MCF 10A (cell line): ENCODE measurements around the gene FRMPD4. TPM values are rescaled to one million over a fixed set of nuclear protein-coding genes. Genes with fewer than 3 reads are reported as not detected.

Experiments
- BruUV-seq: library from RNA; stranded (reverse); fragments of 400-500 nt; replicated peaks from 2 replicates; lab custom pipeline; 2021; lab: Mats Ljungman, UMichigan
- CTCF ChIA-PET: fragments of 300-600 bp; sonication (Branson Sonifier 250); formaldehyde crosslinking; extraction: SDS; loops from one replicate; lab custom pipeline; 2021; ENCODE audit warnings: antibody characterized with exemption, inconsistent platforms; lab: Yijun Ruan, JAX
- POLR2A ChIA-PET: fragments of 300-600, 350-650 bp; sonication (Branson Sonifier 250); formaldehyde crosslinking; extraction: SDS; loops from one replicate; lab custom pipeline; 2020; ENCODE audit warnings: antibody characterized with exemption, inconsistent platforms; lab: Yijun Ruan, JAX
- DNase-seq: peaks from one replicate; pipeline ENCODE4 v3.0.0-alpha.2; 2018; ENCODE audit not compliant: unreplicated experiment
- H3K27ac Mint-ChIP-seq: one replicate; pipeline ENCODE4 v1.8.0; 2022; ENCODE audit warnings: mild to moderate bottlenecking, low read depth, mixed read lengths; ENCODE audit not compliant: unreplicated experiment
- H3K27me3 Mint-ChIP-seq: one replicate; pipeline ENCODE4 v1.8.0; 2022; ENCODE audit warnings: mixed read lengths; ENCODE audit not compliant: insufficient read depth, unreplicated experiment
- H3K36me3 Mint-ChIP-seq: one replicate; pipeline ENCODE4 v1.8.0; 2022; ENCODE audit warnings: mild to moderate bottlenecking, moderate library complexity, mixed read lengths; ENCODE audit not compliant: insufficient read depth, unreplicated experiment
- H3K4me1 Mint-ChIP-seq: one replicate; pipeline ENCODE4 v1.8.0; 2022; ENCODE audit warnings: mixed read lengths; ENCODE audit not compliant: insufficient read depth, unreplicated experiment
- H3K4me3 Mint-ChIP-seq: one replicate; pipeline ENCODE4 v1.8.0; 2022; ENCODE audit warnings: mild to moderate bottlenecking, moderate library complexity, mixed read lengths; ENCODE audit not compliant: unreplicated experiment
- H3K9me3 Mint-ChIP-seq: one replicate; pipeline ENCODE4 v1.8.0; 2022; ENCODE audit warnings: mixed read lengths; ENCODE audit not compliant: unreplicated experiment
- intact Hi-C: fragments of 100-400 bp; cut with micrococcal nuclease; formaldehyde crosslinking; loops from 2 replicates; pipeline ENCODE4 v1.14.1; 2022
- total RNA-seq: library from RNA; stranded (reverse); gene quantifications from 2 replicates; pipeline ENCODE4 v1.2.3, GENCODE V29; 2022
- TF ChIP-seq, protein P1 (sequence below): fragments of 200-600 bp; IDR thresholded peaks from one replicate; pipeline ENCODE4 v1.8.0; 2022; ENCODE audit warnings: antibody characterized with exemption, mild to moderate bottlenecking; ENCODE audit not compliant: unreplicated experiment

Gene FRMPD4
- total RNA-seq, 1 experiment from 2014 or later = not detected

DNA sequence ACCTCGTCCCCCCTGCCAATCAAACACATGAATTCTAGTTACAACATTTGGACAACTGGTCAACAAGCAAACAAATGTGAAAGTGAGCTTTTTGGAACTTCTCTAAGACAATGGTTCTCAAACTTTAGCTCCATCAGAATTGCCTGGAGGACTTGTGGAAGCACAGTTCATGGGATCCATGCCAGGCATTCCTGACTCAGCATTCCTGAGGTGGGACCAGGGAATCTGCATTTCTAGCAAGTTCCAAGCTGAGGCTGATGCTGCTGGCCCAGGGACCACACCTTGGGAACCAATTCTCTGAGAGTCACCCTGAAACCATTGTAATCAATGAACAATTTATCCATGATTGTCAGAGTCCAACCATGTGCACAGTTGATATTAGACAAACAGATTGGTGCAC is 609.2 kb downstream of the FRMPD4 start:
- ChIA-PET CTCF (interaction anchor here (0.6 to 2.1 kb wide), 2 partner anchors 23 to 155 kb away, joined by 3 to 9 read pairs; no protein-coding TSS in a partner anchor), POLR2A (no interaction called here)
- peaks cover 12% of the 10 kb centered on the region for H3K27me3 Mint-ChIP-seq
- TF ChIP-seq, protein P1, sequence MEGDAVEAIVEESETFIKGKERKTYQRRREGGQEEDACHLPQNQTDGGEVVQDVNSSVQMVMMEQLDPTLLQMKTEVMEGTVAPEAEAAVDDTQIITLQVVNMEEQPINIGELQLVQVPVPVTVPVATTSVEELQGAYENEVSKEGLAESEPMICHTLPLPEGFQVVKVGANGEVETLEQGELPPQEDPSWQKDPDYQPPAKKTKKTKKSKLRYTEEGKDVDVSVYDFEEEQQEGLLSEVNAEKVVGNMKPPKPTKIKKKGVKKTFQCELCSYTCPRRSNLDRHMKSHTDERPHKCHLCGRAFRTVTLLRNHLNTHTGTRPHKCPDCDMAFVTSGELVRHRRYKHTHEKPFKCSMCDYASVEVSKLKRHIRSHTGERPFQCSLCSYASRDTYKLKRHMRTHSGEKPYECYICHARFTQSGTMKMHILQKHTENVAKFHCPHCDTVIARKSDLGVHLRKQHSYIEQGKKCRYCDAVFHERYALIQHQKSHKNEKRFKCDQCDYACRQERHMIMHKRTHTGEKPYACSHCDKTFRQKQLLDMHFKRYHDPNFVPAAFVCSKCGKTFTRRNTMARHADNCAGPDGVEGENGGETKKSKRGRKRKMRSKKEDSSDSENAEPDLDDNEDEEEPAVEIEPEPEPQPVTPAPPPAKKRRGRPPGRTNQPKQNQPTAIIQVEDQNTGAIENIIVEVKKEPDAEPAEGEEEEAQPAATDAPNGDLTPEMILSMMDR = no peak
- DNase-seq = no peak
- H3K4me1 Mint-ChIP-seq = no peaks in the 10 kb centered on the region
- no peaks in the 10 kb centered on the region for H3K36me3 Mint-ChIP-seq
- H3K4me3 Mint-ChIP-seq = no peak overlapping the region
- intact Hi-C loops = no loop called here
- no peaks in the 10 kb centered on the region for H3K9me3 Mint-ChIP-seq
- BruUV-seq = no TSS peak
- no peak overlapping the region for H3K27ac Mint-ChIP-seq

- H3K4me3 Mint-ChIP-seq = no peak overlapping the region
- intact Hi-C loops = no loop called here
- H3K27me3 Mint-ChIP-seq = peaks cover 24% of the 10 kb centered on the region
- no peak for DNase-seq
- TF ChIP-seq, protein P1 = no peak
- H3K27ac Mint-ChIP-seq = no peak overlapping the region
- H3K9me3 Mint-ChIP-seq = no peaks in the 10 kb centered on the region
- H3K36me3 Mint-ChIP-seq = no peaks in the 10 kb centered on the region
- no peaks in the 10 kb centered on the region for H3K4me1 Mint-ChIP-seq
- BruUV-seq = no TSS peak
- POLR2A ChIA-PET = no interaction called here
- CTCF ChIA-PET = interaction anchor here (1.1 to 2.4 kb wide), 2 partner anchors 12 to 18 kb away, joined by 4 to 6 read pairs; no protein-coding TSS in a partner anchor
Measured at GRCh38 chrX:12751887-12752286, 613.6 kb downstream of the FRMPD4 start.

DNA sequence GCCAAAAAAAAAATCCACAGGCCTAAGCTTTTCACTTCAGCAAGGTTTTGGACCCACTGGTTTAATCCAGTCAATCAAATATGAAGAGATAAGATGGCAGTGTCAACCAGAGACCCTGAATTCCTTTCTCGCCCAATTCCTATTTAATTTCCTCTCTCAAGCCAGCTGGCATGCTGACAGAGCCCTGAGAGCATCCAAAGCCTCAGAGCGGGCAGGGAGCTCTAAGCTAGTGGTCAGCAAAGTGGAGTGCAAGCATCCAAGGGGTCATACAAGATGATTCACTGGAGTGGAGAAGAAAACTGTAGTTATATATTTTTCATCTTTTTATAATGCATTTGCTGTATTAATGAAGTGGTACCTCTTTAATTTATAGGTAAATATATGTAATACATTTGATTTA is 615.1 kb downstream of the FRMPD4 start:
- H3K9me3 Mint-ChIP-seq = no peaks in the 10 kb centered on the region
- peaks cover 39% of the 10 kb centered on the region for H3K27me3 Mint-ChIP-seq
- H3K36me3 Mint-ChIP-seq = no peaks in the 10 kb centered on the region
- TF ChIP-seq, protein P1 = no peak
- CTCF ChIA-PET = no interaction called here
- BruUV-seq = no TSS peak
- no peak overlapping the region for H3K27ac Mint-ChIP-seq
- intact Hi-C loops = no loop called here
- no peak for DNase-seq
- no peaks in the 10 kb centered on the region for H3K4me1 Mint-ChIP-seq
- POLR2A ChIA-PET = no interaction called here
- no peak overlapping the region for H3K4me3 Mint-ChIP-seq

DNA sequence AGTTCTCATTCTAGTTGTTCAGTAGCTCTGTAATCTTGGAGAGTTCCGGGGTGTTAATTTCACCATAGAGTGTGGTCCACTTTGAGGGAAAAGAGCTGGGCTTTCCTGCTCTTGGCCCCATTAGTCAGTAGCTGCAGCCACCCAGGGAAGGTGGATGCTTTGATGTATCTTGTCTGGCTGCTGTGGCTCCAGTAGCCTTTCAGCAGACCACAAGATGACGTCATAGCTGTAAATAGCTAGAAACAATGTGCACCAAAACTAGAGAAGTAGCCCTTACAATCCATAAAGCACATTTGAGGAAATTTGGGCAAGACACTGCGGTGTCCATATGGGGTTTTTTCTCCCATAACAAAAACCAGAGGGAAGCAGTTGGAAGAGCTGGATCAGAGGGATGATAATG is 620.0 kb downstream of the FRMPD4 start:
- CTCF ChIA-PET = no interaction called here
- H3K9me3 Mint-ChIP-seq = no peaks in the 10 kb centered on the region
- no peak overlapping the region for H3K27ac Mint-ChIP-seq
- H3K27me3 Mint-ChIP-seq = peaks cover 57% of the 10 kb centered on the region
- no peaks in the 10 kb centered on the region for H3K36me3 Mint-ChIP-seq
- DNase-seq = no peak
- no TSS peak for BruUV-seq
- TF ChIP-seq, protein P1 = no peak
- no peaks in the 10 kb centered on the region for H3K4me1 Mint-ChIP-seq
- H3K4me3 Mint-ChIP-seq = no peak overlapping the region
- intact Hi-C loops = no loop called here
- POLR2A ChIA-PET = no interaction called here
